CD1c-positive myeloid dendritic cell (primary cell): Measurements from ENCODE around the gene CLCN5.

Experiments used
- DNase-seq: peaks from one replicate; pipeline ENCODE4 v3.0.0-alpha.2; 2016; ENCODE audit errors: extremely low spot score

Gene CLCN5

GRCh38 chrX:49934148-49934547 is 11.8 kb downstream of the CLCN5 start:
- peak; percentile 36 for DNase-seq

- DNase-seq: no peak
These were observed 12.3 kb downstream of the CLCN5 start for GRCh38 chrX:49934729-49935128.

- peak; percentile 58 for DNase-seq
These were observed 25.4 kb downstream of the CLCN5 start for GRCh38 chrX:49947781-49948180.

- DNase-seq: no peak
These were observed 27.6 kb downstream of the CLCN5 start for GRCh38 chrX:49949961-49950360.

- DNase-seq: no peak
These were observed 29.3 kb downstream of the CLCN5 start for GRCh38 chrX:49951524-49952193.

- no peak for DNase-seq
These were observed 33.9 kb downstream of the CLCN5 start for GRCh38 chrX:49956313-49956712.

- peak; percentile 69 for DNase-seq
These were observed 36.5 kb downstream of the CLCN5 start for GRCh38 chrX:49958727-49959485.

- no peak for DNase-seq
These were observed 37.2 kb downstream of the CLCN5 start for GRCh38 chrX:49959602-49960001.

- no peak for DNase-seq
These were observed 37.7 kb downstream of the CLCN5 start for GRCh38 chrX:49960061-49960460.

GRCh38 chrX:49970674-49971073 is 48.3 kb downstream of the CLCN5 start:
- no peak for DNase-seq

- no peak for DNase-seq
These were observed 50.0 kb downstream of the CLCN5 start for GRCh38 chrX:49972328-49972860.

GRCh38 chrX:49976682-49977197 is 54.3 kb downstream of the CLCN5 start:
- DNase-seq: no peak

- no peak for DNase-seq
These were observed 55.1 kb downstream of the CLCN5 start for GRCh38 chrX:49977319-49978090.

GRCh38 chrX:49978176-49978575 is 55.8 kb downstream of the CLCN5 start:
- no peak for DNase-seq

GRCh38 chrX:49986058-49986457 is 63.7 kb downstream of the CLCN5 start:
- DNase-seq: no peak

GRCh38 chrX:49987651-49988050 is 65.3 kb downstream of the CLCN5 start:
- no peak for DNase-seq

GRCh38 chrX:49988143-49988542 is 65.7 kb downstream of the CLCN5 start:
- no peak for DNase-seq

- no peak for DNase-seq
These were observed 69.4 kb downstream of the CLCN5 start for GRCh38 chrX:49991758-49992157.

- DNase-seq: no peak
These were observed 70.5 kb downstream of the CLCN5 start for GRCh38 chrX:49992853-49993252.

- no peak for DNase-seq
These were observed 71.3 kb downstream of the CLCN5 start for GRCh38 chrX:49993661-49994060.

GRCh38 chrX:49995107-49995731 is 72.8 kb downstream of the CLCN5 start:
- peak; percentile 27 for DNase-seq
